Neural progenitor cell (in vitro differentiated cells): ENCODE measurements around the gene PLB1.

Source experiments
- CTCF ChIP-seq: fragments of 200-600 bp; sonication (generic); IDR thresholded peaks from 2 replicates; pipeline ENCODE4 v1.5.1; 2017; ENCODE audit warnings: antibody characterized with exemption, mild to moderate bottlenecking
- EZH2 ChIP-seq: fragments of 200-600 bp; sonication (generic); IDR thresholded peaks from 2 replicates; pipeline ENCODE4 v1.6.1; 2017; ENCODE audit warnings: antibody characterized with exemption, mild to moderate bottlenecking, moderate library complexity

GRCh38 chr2:28628987-28629386 is 133.1 kb downstream of the PLB1 start:
- TF ChIP-seq EZH2 (no peak), CTCF (no peak)
